SK-N-SH (cell line): Measurements from ENCODE around the gene ANKMY1. TPM values are rescaled to one million over a fixed set of nuclear protein-coding genes. Genes with fewer than 3 reads are reported as not detected.

ENCODE experiments used
- CTCF ChIA-PET: fragments of 300-600, 350-600 bp; formaldehyde crosslinking; extraction: SDS; loops from one replicate; lab custom pipeline; 2021; lab: Yijun Ruan, JAX
- POLR2A ChIA-PET: fragments of 350-600 bp; sonication (Branson Sonifier 250); formaldehyde crosslinking; extraction: SDS; loops from one replicate; lab custom pipeline; 2020; ENCODE audit warnings: antibody characterized with exemption, inconsistent platforms; lab: Yijun Ruan, JAX
- DNase-seq: peaks from one replicate; pipeline ENCODE4 v3.0.0; 2012
- H2AFZ ChIP-seq: fragments of 200-600 bp; sonication (generic); 2 replicates; pipeline ENCODE4 v1.8.1; 2016; ENCODE audit warnings: antibody characterized with exemption, mild to moderate bottlenecking, low read depth
- H3F3A ChIP-seq: fragments of 200-600 bp; sonication (generic); replicated peaks from 2 replicates; pipeline ENCODE3; 2016; ENCODE audit warnings: antibody characterized with exemption, mild to moderate bottlenecking; ENCODE audit not compliant: insufficient read depth
- H3K27ac ChIP-seq, 2 experiments: fragments of 200-500 bp in 1 of 2; fragments of 200-600 bp in 1 of 2; sonication (Bioruptor generic) in 1 of 2; sonication (generic), shearing (Covaris generic) in 1 of 2; 2 replicates each; pipeline versions ENCODE4 v1.5.1 to v1.6.1; 2014 to 2016; ENCODE audit warnings: low read depth in 2 of 2, inconsistent platforms in 1 of 2, low read length in 1 of 2, mild to moderate bottlenecking in 1 of 2, mixed read lengths in 1 of 2
- H3K27me3 ChIP-seq: fragments of 200-600 bp; sonication (generic), shearing (Covaris generic); 2 replicates; pipeline ENCODE4 v1.6.1; 2016; ENCODE audit warnings: mixed run types; ENCODE audit not compliant: insufficient read depth
- H3K36me3 ChIP-seq, 2 experiments: fragments of 200-500 bp in 1 of 2; fragments of 200-600 bp in 1 of 2; sonication (Bioruptor generic) in 1 of 2; sonication (generic) in 1 of 2; replicated peaks in 1 of 2; 2 replicates each; pipeline versions ENCODE3 to v1.5.1; 2014 to 2016; ENCODE audit warnings: low read length in 1 of 2, mild to moderate bottlenecking in 1 of 2; ENCODE audit not compliant: insufficient read depth in 2 of 2, control insufficient read depth in 1 of 2
- H3K4me1 ChIP-seq, 2 experiments: fragments of 200-500 bp in 1 of 2; fragments of 200-600 bp in 1 of 2; sonication (Bioruptor generic) in 1 of 2; sonication (generic), shearing (Covaris generic) in 1 of 2; 2 replicates each; pipeline versions ENCODE4 v1.5.1 to v1.6.1; 2014 to 2016; ENCODE audit warnings: low read depth in 1 of 2, low read length in 1 of 2, mixed run types in 1 of 2; ENCODE audit not compliant: insufficient read depth in 2 of 2, control insufficient read depth in 1 of 2
- H3K4me2 ChIP-seq: fragments of 200-600 bp; sonication (generic), shearing (Covaris generic); 2 replicates; pipeline ENCODE4 v1.6.1; 2017; ENCODE audit warnings: mixed run types
- H3K4me3 ChIP-seq, 2 experiments: fragments of 200-500 bp in 1 of 2; fragments of 200-600 bp in 1 of 2; sonication (Bioruptor generic) in 1 of 2; sonication (generic), shearing (Covaris generic) in 1 of 2; 2 replicates each; pipeline versions ENCODE4 v1.5.1 to v1.8.1; 2014 to 2016; ENCODE audit warnings: low read depth in 2 of 2, inconsistent platforms in 1 of 2, low read length in 1 of 2, mild to moderate bottlenecking in 1 of 2, mixed read lengths in 1 of 2, moderate library complexity in 1 of 2
- H3K79me2 ChIP-seq: fragments of 200-600 bp; sonication (generic); 2 replicates; pipeline ENCODE4 v1.8.1; 2017; ENCODE audit warnings: mild to moderate bottlenecking; ENCODE audit not compliant: insufficient read depth
- H3K9ac ChIP-seq: fragments of 200-600 bp; sonication (generic); 2 replicates; pipeline ENCODE4 v1.6.1; 2017; ENCODE audit warnings: mixed run types
- H3K9me2 ChIP-seq: fragments of 200-600 bp; sonication (generic); 2 replicates; pipeline ENCODE4 v1.6.1; 2017; ENCODE audit warnings: mixed run types
- H3K9me3 ChIP-seq: fragments of 200-600 bp; sonication (generic); 2 replicates; pipeline ENCODE4 v1.6.1; 2017; ENCODE audit warnings: mixed run types, mild to moderate bottlenecking, moderate library complexity
- H4K20me1 ChIP-seq: fragments of 200-600 bp; sonication (generic); 2 replicates; pipeline ENCODE4 v1.6.1; 2017; ENCODE audit warnings: mild to moderate bottlenecking, mixed run types; ENCODE audit not compliant: insufficient read depth
- CTCF ChIP-seq: fragments of 200-600 bp; sonication (generic); IDR thresholded peaks from 2 replicates; pipeline ENCODE4 v1.6.1; 2017; ENCODE audit warnings: antibody characterized with exemption, mild to moderate bottlenecking, moderate library complexity
- MEF2A ChIP-seq: IDR thresholded peaks from 2 replicates; pipeline ENCODE4 v1.4.0; 2012; ENCODE audit warnings: low read depth, borderline replicate concordance
- MXI1 ChIP-seq: IDR thresholded peaks from 2 replicates; pipeline ENCODE4 v1.6.1; 2012; ENCODE audit warnings: mild to moderate bottlenecking, low read depth, low read length, improper control_type of control experiment
- POLR2AphosphoS5 ChIP-seq: IDR thresholded peaks from 2 replicates; pipeline ENCODE4 v1.6.1; 2012; ENCODE audit warnings: low read depth, low read length
- RFX5 ChIP-seq: IDR thresholded peaks from 2 replicates; pipeline ENCODE4 v1.6.1; 2012; ENCODE audit warnings: mild to moderate bottlenecking, improper control_type of control experiment, low read length
- RXRA ChIP-seq: IDR thresholded peaks from 2 replicates; pipeline ENCODE4 v1.4.0; 2012; ENCODE audit warnings: low read depth, mild to moderate bottlenecking, borderline replicate concordance
- SIN3A ChIP-seq: IDR thresholded peaks from 2 replicates; pipeline ENCODE4 v1.6.1; 2012; ENCODE audit warnings: low read depth, mild to moderate bottlenecking, low read length, moderate library complexity, borderline replicate concordance
- TAF1 ChIP-seq: IDR thresholded peaks from 2 replicates; pipeline ENCODE4 v1.6.1; 2012; ENCODE audit warnings: low read depth, mild to moderate bottlenecking, low read length, moderate library complexity, borderline replicate concordance
- TCF12 ChIP-seq: IDR thresholded peaks from 2 replicates; pipeline ENCODE4 v1.4.0; 2012
- WGBS: methylation state at CpG from one replicate; pipeline ENCODE4 v1.1.6; 2017; ENCODE audit warnings: low lambda C conversion rate; 5-methylcytosine and 5-hydroxymethylcytosine counted together
- polyA plus RNA-seq, 3 experiments: library from polyadenylated mRNA; depleted of rRNA; stranded (reverse); fragments of >200 nt; gene quantifications; 2 replicates each; pipeline ENCODE4 v1.2.3, GENCODE V29; 2012
- TF ChIP-seq, protein P1 (sequence below): IDR thresholded peaks from 2 replicates; pipeline ENCODE4 v1.6.1; 2012; ENCODE audit warnings: mild to moderate bottlenecking, low read depth, low read length, moderate library complexity
- TF ChIP-seq, protein P2 (sequence below): IDR thresholded peaks from 2 replicates; pipeline ENCODE4 v1.4.0; 2012; ENCODE audit warnings: low read depth, borderline replicate concordance

ANKMY1 gene
- polyA plus RNA-seq, 1 of the 3 experiments (the other 2 are of a cell fraction) = 12.1 TPM

DNA sequence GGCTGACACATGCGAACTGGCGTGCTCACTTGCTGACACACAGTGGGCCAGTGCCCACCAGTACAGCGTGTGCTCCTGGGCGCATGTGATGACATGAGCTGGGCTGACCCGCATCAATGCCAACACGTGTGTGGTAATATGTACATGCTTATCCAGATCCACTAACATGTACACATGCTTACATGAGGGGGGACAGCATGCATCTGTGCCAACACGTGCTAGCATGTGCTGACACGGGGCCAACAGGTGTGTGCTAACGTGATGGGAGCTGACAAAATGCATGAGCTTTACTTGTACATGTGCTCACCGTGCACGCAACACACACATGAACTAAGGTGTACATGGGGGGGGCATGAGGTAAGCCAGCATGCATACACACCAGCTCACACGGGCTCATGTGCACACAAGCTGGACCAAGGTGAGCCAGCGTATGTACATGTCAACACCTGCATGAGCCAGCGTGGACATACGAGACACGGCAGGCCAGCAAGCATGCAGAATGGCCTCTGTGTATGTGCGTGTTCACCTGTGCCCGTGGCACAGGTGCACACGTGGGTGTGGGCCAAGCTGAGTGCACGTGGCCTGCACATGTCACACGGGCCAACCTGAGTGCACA lies 93.8 kb downstream of the ANKMY1 start (continued):
- TF ChIP-seq, protein P1, sequence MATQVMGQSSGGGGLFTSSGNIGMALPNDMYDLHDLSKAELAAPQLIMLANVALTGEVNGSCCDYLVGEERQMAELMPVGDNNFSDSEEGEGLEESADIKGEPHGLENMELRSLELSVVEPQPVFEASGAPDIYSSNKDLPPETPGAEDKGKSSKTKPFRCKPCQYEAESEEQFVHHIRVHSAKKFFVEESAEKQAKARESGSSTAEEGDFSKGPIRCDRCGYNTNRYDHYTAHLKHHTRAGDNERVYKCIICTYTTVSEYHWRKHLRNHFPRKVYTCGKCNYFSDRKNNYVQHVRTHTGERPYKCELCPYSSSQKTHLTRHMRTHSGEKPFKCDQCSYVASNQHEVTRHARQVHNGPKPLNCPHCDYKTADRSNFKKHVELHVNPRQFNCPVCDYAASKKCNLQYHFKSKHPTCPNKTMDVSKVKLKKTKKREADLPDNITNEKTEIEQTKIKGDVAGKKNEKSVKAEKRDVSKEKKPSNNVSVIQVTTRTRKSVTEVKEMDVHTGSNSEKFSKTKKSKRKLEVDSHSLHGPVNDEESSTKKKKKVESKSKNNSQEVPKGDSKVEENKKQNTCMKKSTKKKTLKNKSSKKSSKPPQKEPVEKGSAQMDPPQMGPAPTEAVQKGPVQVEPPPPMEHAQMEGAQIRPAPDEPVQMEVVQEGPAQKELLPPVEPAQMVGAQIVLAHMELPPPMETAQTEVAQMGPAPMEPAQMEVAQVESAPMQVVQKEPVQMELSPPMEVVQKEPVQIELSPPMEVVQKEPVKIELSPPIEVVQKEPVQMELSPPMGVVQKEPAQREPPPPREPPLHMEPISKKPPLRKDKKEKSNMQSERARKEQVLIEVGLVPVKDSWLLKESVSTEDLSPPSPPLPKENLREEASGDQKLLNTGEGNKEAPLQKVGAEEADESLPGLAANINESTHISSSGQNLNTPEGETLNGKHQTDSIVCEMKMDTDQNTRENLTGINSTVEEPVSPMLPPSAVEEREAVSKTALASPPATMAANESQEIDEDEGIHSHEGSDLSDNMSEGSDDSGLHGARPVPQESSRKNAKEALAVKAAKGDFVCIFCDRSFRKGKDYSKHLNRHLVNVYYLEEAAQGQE = no peak
- TF ChIP-seq, protein P2, sequence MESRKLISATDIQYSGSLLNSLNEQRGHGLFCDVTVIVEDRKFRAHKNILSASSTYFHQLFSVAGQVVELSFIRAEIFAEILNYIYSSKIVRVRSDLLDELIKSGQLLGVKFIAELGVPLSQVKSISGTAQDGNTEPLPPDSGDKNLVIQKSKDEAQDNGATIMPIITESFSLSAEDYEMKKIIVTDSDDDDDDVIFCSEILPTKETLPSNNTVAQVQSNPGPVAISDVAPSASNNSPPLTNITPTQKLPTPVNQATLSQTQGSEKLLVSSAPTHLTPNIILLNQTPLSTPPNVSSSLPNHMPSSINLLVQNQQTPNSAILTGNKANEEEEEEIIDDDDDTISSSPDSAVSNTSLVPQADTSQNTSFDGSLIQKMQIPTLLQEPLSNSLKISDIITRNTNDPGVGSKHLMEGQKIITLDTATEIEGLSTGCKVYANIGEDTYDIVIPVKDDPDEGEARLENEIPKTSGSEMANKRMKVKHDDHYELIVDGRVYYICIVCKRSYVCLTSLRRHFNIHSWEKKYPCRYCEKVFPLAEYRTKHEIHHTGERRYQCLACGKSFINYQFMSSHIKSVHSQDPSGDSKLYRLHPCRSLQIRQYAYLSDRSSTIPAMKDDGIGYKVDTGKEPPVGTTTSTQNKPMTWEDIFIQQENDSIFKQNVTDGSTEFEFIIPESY = no peak

GRCh38 chr2:240463274-240463865 lies 94.4 kb downstream of the ANKMY1 start:
- no peak overlapping the region for H3K9ac ChIP-seq

More at GRCh38 chr2:240463274-240463865, 94.4 kb downstream of the ANKMY1 start:
- H3K79me2 ChIP-seq = no peaks in the 10 kb centered on the region
- WGBS = 91% methylated on average over 7 of the region's 22 CpGs
- H3K27ac ChIP-seq = no peak overlapping the region
- H3K4me1 ChIP-seq = peaks cover 0 to 2% of the 10 kb centered on the region in 2 experiments; a peak in 1 of 4 replicates
- no peak overlapping the region for H3K4me3 ChIP-seq
- no peaks in the 10 kb centered on the region for H3K9me3 ChIP-seq
- CTCF ChIA-PET = interaction anchor here (1.1 kb wide), 1 partner anchor 24 kb away, joined by 4 read pairs; no protein-coding TSS in a partner anchor
- no peaks in the 10 kb centered on the region for H3K27me3 ChIP-seq
- no peak for DNase-seq
- no peak overlapping the region for H3K4me2 ChIP-seq
- POLR2A ChIA-PET = no interaction called here
- H3K36me3 ChIP-seq = peaks cover 0 to 34% of the 10 kb centered on the region in 2 experiments
- no peaks in the 10 kb centered on the region for H3F3A ChIP-seq
- no peaks in the 10 kb centered on the region for H3K9me2 ChIP-seq
- H2AFZ ChIP-seq = no peak overlapping the region
- TF ChIP-seq RFX5 (no peak), RXRA (no peak), MXI1 (no peak), CTCF (no peak), TAF1 (no peak), SIN3A (no peak), MEF2A (no peak), POLR2AphosphoS5 (no peak), TCF12 (no peak)
- H4K20me1 ChIP-seq = peaks cover 10% of the 10 kb centered on the region; the same call in 1 of the 2 replicates
